Measurements from ENCODE around the gene KCTD16.

KCTD16 gene

DNA sequence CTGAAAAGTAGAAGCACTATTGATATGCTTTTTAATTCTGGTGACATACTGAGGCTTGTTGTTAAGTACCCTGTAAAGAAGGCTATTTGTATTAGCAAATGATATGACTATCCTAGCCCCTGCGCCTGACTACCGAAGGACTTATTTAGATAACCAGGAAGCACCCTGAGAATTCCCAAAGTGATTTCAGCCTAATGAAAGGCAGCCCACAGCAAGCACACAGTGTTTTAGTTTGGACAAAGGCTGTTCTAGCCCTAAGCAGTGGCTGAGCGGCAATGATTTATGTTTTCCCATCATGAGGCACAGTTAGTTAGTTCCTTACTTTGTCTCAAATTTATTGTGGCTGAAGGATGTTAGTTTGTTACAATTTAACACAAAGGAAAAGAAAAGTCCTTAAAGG is 235.3 kb downstream of the KCTD16 start:
- TF ChIP-seq, protein P1, sequence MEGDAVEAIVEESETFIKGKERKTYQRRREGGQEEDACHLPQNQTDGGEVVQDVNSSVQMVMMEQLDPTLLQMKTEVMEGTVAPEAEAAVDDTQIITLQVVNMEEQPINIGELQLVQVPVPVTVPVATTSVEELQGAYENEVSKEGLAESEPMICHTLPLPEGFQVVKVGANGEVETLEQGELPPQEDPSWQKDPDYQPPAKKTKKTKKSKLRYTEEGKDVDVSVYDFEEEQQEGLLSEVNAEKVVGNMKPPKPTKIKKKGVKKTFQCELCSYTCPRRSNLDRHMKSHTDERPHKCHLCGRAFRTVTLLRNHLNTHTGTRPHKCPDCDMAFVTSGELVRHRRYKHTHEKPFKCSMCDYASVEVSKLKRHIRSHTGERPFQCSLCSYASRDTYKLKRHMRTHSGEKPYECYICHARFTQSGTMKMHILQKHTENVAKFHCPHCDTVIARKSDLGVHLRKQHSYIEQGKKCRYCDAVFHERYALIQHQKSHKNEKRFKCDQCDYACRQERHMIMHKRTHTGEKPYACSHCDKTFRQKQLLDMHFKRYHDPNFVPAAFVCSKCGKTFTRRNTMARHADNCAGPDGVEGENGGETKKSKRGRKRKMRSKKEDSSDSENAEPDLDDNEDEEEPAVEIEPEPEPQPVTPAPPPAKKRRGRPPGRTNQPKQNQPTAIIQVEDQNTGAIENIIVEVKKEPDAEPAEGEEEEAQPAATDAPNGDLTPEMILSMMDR (conservative IDR thresholded peaks at IDR 0.05; ENCODE audit: low read depth, low read length): no peak
- DNase-seq (ENCODE audit: low read depth): no peak
- H3K4me3 ChIP-seq (ENCODE audit: low read length): no peak overlapping the region

- H3K4me3 ChIP-seq (ENCODE audit: low read length): no peak overlapping the region
- TF ChIP-seq, protein P1 (conservative IDR thresholded peaks at IDR 0.05; ENCODE audit: low read depth, low read length): no peak
- no peak for DNase-seq (ENCODE audit: low read depth)
These were observed 235.8 kb downstream of the KCTD16 start for GRCh38 chr5:144406442-144406841.

GRCh38 chr5:144414202-144415029 is 243.7 kb downstream of the KCTD16 start:
- H3K4me3 ChIP-seq (ENCODE audit: low read length): no peak overlapping the region
- no peak for DNase-seq (ENCODE audit: low read depth)
- TF ChIP-seq, protein P1 (conservative IDR thresholded peaks at IDR 0.05; ENCODE audit: low read depth, low read length): no peak

DNA sequence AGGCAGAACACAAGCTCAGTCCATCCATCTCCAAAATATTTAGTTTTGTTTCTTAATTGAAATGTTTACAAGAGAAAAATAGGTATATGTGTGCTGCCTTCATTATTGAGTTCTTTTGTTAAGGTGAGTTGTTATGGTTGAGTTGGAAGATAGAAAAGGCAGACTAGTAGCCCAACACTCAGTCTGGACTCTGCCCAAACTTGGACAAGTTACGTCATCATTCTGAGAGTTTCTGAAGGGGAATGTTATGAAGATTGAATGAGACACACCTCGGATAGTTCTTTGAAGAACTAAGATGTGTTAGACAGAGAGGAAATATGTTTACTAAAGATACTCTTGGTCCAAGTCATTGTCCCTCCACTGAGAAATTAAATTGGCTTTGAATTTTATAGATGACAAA is 245.5 kb downstream of the KCTD16 start:
- no peak overlapping the region for H3K4me3 ChIP-seq (ENCODE audit: low read length)
- TF ChIP-seq, protein P1 (conservative IDR thresholded peaks at IDR 0.05; ENCODE audit: low read depth, low read length): no peak
- no peak for DNase-seq (ENCODE audit: low read depth)

GRCh38 chr5:144418719-144419118 is 248.0 kb downstream of the KCTD16 start:
- TF ChIP-seq, protein P1 (conservative IDR thresholded peaks at IDR 0.05; ENCODE audit: low read depth, low read length): no peak
- DNase-seq (ENCODE audit: low read depth): no peak
- no peak overlapping the region for H3K4me3 ChIP-seq (ENCODE audit: low read length)

DNA sequence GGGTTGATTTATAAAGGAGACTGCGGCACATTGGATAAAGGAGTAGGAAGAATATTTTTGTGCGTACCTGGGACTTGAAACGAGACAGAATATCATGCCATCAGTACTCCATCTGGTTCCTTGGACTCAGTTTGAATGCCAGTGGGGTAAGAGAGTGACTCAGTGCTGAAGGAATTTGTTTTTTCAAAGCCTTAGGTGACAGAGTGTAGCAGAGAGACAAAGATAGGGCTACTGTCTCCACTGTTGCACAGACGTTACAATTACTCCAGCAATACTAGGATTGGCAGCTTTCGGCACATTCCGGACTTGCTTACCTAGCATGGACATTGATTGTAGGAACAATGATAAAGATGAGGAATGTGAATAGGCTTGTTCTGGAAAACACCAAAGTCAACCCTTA is 250.7 kb downstream of the KCTD16 start:
- TF ChIP-seq, protein P1 (conservative IDR thresholded peaks at IDR 0.05; ENCODE audit: low read depth, low read length): no peak
- H3K4me3 ChIP-seq (ENCODE audit: low read length): no peak overlapping the region
- no peak for DNase-seq (ENCODE audit: low read depth)
